Measurements from ENCODE around the gene TTC29. TPM values are rescaled to one million over a fixed set of nuclear protein-coding genes. Genes with fewer than 3 reads are reported as not detected.
"Not testable (repeated sequence)": the region's sequence is repeated elsewhere in the genome, so short reads cannot be mapped to it uniquely, and the experiment has no call there.

TTC29 gene
- total RNA-seq, 2 experiments from 2014 or later: not detected

DNA sequence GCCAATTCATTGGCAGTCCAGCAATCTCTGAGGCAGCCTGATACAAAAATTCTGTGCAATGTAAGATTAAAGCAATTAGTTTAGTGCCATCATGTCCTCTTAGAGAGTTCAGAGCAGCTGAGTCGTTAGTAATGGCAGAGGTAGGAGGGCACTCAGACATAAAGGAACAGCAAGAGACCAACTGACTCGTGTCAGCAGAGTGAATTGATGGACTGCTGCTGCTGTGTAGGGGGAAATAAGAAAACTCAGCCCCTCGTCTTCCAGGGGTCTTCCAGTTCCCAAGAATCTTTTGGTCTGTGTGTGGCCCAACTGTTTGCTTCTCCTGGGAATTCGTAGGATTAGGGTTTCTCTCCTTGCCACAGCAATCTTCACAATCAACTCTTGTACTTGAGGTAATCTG is 100.9 kb downstream of the TTC29 start:
- H3K9me3 Mint-ChIP-seq: no peaks in the 10 kb centered on the region
- ChIA-PET POLR2A (no interaction called here), CTCF (no interaction called here)
- no peaks in the 10 kb centered on the region for H3K4me1 Mint-ChIP-seq
- no peak for DNase-seq
- H3K27me3 Mint-ChIP-seq: no peaks in the 10 kb centered on the region
- H3K4me3 Mint-ChIP-seq: no peak overlapping the region
- H3K27ac Mint-ChIP-seq: no peak overlapping the region
- H3K36me3 Mint-ChIP-seq (ENCODE audit: low read depth): no peaks in the 10 kb centered on the region

DNA sequence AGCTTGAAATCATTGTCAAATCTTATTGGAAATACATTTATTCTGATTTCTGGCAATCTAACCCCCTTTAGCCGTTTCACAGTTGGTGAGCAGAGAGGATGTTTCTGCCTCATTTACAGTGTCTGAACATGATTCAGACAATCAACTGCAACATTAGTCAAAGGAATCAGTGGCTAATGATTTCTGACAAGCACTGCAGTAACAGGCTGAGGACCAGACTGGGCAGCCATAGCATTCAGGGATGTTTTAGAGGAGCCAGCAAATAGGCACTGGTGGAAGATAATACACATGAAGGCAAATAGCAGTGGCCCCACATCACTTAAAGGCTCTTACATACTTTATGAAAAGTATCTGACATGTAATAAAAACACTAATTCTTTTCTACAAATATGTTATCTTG is 102.8 kb downstream of the TTC29 start:
- H3K36me3 Mint-ChIP-seq (ENCODE audit: low read depth): no peaks in the 10 kb centered on the region
- no peaks in the 10 kb centered on the region for H3K9me3 Mint-ChIP-seq
- CTCF ChIA-PET: no interaction called here
- H3K4me1 Mint-ChIP-seq: no peaks in the 10 kb centered on the region
- H3K27me3 Mint-ChIP-seq: no peaks in the 10 kb centered on the region
- H3K27ac Mint-ChIP-seq: no peak overlapping the region
- no peak for DNase-seq
- POLR2A ChIA-PET: no interaction called here
- no peak overlapping the region for H3K4me3 Mint-ChIP-seq

- H3K27me3 Mint-ChIP-seq: peaks cover 3% of the 10 kb centered on the region
- no peak for DNase-seq
- H3K9me3 Mint-ChIP-seq: no peaks in the 10 kb centered on the region
- no peak overlapping the region for H3K27ac Mint-ChIP-seq
- H3K4me1 Mint-ChIP-seq: no peaks in the 10 kb centered on the region
- CTCF ChIA-PET: no interaction called here
- no peaks in the 10 kb centered on the region for H3K36me3 Mint-ChIP-seq (ENCODE audit: low read depth)
- POLR2A ChIA-PET: no interaction called here
- no peak overlapping the region for H3K4me3 Mint-ChIP-seq
Observed at GRCh38 chr4:146840731-146841130, 104.9 kb downstream of the TTC29 start.

- POLR2A ChIA-PET: no interaction called here
- Mint-ChIP-seq H3K9me3 (no peaks in the 10 kb centered on the region), H3K27ac (no peak overlapping the region), H3K4me3 (no peak overlapping the region), H3K36me3 (ENCODE audit: low read depth) (no peaks in the 10 kb centered on the region), H3K27me3 (peaks cover 3% of the 10 kb centered on the region), H3K4me1 (no peaks in the 10 kb centered on the region)
- no peak for DNase-seq
- CTCF ChIA-PET: no interaction called here
Observed at GRCh38 chr4:146835096-146835495, 110.6 kb downstream of the TTC29 start.

GRCh38 chr4:146834263-146835034 is 111.2 kb downstream of the TTC29 start:
- Mint-ChIP-seq H3K27ac (no peak overlapping the region), H3K9me3 (no peaks in the 10 kb centered on the region), H3K27me3 (peaks cover 3% of the 10 kb centered on the region), H3K4me3 (no peak overlapping the region), H3K36me3 (ENCODE audit: low read depth) (no peaks in the 10 kb centered on the region), H3K4me1 (no peaks in the 10 kb centered on the region)
- DNase-seq: no peak
- POLR2A ChIA-PET: no interaction called here
- CTCF ChIA-PET: no interaction called here

GRCh38 chr4:146833530-146833929 is 112.1 kb downstream of the TTC29 start:
- ChIA-PET POLR2A (no interaction called here), CTCF (no interaction called here)
- Mint-ChIP-seq H3K27ac (no peak overlapping the region), H3K27me3 (peaks cover 3% of the 10 kb centered on the region), H3K36me3 (ENCODE audit: low read depth) (no peaks in the 10 kb centered on the region), H3K4me1 (no peaks in the 10 kb centered on the region), H3K9me3 (no peaks in the 10 kb centered on the region), H3K4me3 (no peak overlapping the region)
- DNase-seq: no peak

DNA sequence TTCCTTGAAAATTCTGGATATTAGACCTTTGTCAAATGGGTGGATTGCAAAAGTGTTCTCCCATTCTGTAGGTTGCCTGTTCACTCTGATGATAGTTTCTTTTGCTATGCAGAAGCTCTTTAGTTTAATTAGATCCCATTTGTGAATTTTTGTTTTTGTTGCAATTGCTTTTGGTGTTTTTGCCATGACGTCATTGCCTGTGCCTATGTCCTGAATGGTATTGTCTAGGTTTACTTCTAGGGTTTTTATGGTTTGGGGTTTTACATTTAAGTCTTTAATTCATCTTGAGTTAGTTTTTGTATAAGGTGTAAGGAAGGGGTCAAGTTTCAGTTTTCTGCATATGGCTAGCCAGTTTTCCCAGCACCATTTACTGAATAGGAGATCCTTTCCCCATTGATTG is 122.7 kb downstream of the TTC29 start:
- H3K27me3 Mint-ChIP-seq; CTCF ChIA-PET; H3K27ac Mint-ChIP-seq; DNase-seq; H3K9me3 Mint-ChIP-seq; H3K4me3 Mint-ChIP-seq; H3K36me3 Mint-ChIP-seq (ENCODE audit: low read depth); POLR2A ChIA-PET; H3K4me1 Mint-ChIP-seq: not testable (repeated sequence)

GRCh38 chr4:146814750-146815149 is 130.9 kb downstream of the TTC29 start:
- no peak overlapping the region for H3K27ac Mint-ChIP-seq
- CTCF ChIA-PET: no interaction called here

DNA sequence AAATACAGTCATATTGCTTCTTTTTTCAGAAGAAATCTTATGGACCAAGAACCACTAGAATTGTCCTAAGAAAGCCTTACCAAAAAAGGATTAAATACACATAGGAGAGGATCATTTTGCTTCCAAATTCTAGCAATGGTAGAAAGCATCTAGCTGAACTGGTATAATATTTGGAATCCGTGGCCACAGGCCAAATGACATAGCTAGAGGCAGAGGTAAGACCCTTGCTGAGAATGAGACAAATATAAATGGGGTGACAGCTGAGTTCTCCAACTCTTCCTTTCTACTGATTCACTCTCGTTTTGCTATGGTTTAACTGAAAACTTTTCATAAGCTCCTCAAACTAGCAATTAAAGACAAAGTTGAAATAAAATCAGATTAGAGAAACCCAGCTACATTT is 150.0 kb downstream of the TTC29 start:
- ChIA-PET POLR2A (no interaction called here), CTCF (no interaction called here)
- Mint-ChIP-seq H3K4me3 (no peak overlapping the region), H3K4me1 (no peaks in the 10 kb centered on the region), H3K9me3 (no peaks in the 10 kb centered on the region), H3K27ac (no peak overlapping the region), H3K36me3 (ENCODE audit: low read depth) (no peaks in the 10 kb centered on the region), H3K27me3 (peaks cover 2% of the 10 kb centered on the region)
- DNase-seq: no peak

More at GRCh38 chr4:146814750-146815149, 130.9 kb downstream of the TTC29 start:
- Mint-ChIP-seq H3K27me3 (no peaks in the 10 kb centered on the region), H3K4me1 (no peaks in the 10 kb centered on the region), H3K36me3 (ENCODE audit: low read depth) (no peaks in the 10 kb centered on the region), H3K9me3 (peaks cover 2% of the 10 kb centered on the region), H3K4me3 (no peak overlapping the region)
- POLR2A ChIA-PET: no interaction called here
- no peak for DNase-seq

DNA sequence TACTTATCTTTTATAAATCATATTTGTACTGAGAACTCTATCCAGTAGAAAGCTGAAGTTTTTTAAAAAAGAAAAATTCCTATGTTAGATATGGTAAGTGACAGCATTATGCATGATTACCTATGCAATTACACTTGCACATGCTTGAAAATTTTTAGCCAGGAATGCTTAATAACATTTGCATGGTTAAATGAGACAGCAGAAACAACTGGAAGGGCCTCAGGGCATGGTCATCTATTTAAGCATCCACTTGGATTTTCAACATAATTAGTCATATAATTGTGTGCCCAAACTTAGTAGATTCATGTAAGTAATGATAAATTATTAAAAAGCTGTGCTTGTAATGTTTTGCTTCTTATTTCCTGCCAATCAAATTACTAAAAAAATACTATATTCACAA is 151.9 kb downstream of the TTC29 start:
- Mint-ChIP-seq H3K36me3 (ENCODE audit: low read depth) (no peaks in the 10 kb centered on the region), H3K27me3 (peaks cover 2% of the 10 kb centered on the region), H3K4me3 (no peak overlapping the region), H3K27ac (no peak overlapping the region), H3K4me1 (no peaks in the 10 kb centered on the region), H3K9me3 (no peaks in the 10 kb centered on the region)
- POLR2A ChIA-PET: no interaction called here
- DNase-seq: no peak
- CTCF ChIA-PET: no interaction called here

GRCh38 chr4:146791439-146791838 is 154.2 kb downstream of the TTC29 start:
- CTCF ChIA-PET: no interaction called here
- Mint-ChIP-seq H3K27ac (no peak overlapping the region), H3K9me3 (no peaks in the 10 kb centered on the region), H3K36me3 (ENCODE audit: low read depth) (no peaks in the 10 kb centered on the region), H3K4me3 (no peak overlapping the region), H3K4me1 (no peaks in the 10 kb centered on the region), H3K27me3 (peaks cover 2% of the 10 kb centered on the region)
- POLR2A ChIA-PET: no interaction called here
- DNase-seq: no peak

DNA sequence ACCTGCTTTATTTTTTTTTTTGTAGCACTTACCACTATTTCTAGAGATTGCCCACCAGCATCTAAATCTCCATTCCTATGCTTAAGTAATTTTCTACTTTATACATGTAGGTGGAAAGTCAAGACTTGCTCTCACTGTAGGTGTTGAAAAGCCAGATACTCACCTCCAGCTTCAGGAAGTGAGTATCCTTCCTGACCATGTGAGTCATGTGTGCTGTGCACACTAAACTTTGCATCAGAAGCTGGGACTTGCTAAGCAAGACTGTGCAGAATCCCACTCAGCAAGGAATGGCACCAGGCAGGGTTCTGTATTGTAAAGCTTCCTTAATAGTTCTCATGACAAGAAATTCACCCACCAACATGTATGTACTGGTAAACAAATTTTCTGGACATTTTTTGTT is 155.1 kb downstream of the TTC29 start:
- POLR2A ChIA-PET: no interaction called here
- H3K27me3 Mint-ChIP-seq: peaks cover 2% of the 10 kb centered on the region
- CTCF ChIA-PET: no interaction called here
- H3K9me3 Mint-ChIP-seq: no peaks in the 10 kb centered on the region
- no peaks in the 10 kb centered on the region for H3K4me1 Mint-ChIP-seq
- H3K4me3 Mint-ChIP-seq: no peak overlapping the region
- DNase-seq: no peak
- H3K27ac Mint-ChIP-seq: no peak overlapping the region
- no peaks in the 10 kb centered on the region for H3K36me3 Mint-ChIP-seq (ENCODE audit: low read depth)

DNA sequence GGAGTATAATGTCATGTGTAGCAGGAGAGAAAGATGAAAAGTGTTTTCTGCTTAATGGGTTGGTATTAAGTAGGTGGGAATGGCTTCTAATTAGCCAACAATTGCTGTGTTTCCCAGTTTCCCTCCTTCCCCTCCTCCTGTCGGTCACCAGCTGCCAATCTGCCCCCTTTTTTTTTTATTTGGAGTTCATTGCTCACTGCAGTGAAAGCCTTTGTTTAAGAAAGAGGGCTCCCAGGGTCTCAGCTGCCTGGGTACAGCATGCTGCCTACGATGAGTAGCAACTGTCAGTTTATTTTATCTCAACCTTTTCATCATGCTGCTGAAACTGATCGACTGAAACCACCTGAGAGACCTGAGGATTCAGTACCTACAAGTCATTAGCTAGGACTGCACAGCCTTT is 157.9 kb downstream of the TTC29 start:
- no peak for DNase-seq
- no peaks in the 10 kb centered on the region for H3K36me3 Mint-ChIP-seq (ENCODE audit: low read depth)
- no peaks in the 10 kb centered on the region for H3K9me3 Mint-ChIP-seq
- H3K27me3 Mint-ChIP-seq: peaks cover 1% of the 10 kb centered on the region
- POLR2A ChIA-PET: no interaction called here
- H3K27ac Mint-ChIP-seq: no peak overlapping the region
- CTCF ChIA-PET: no interaction called here
- no peaks in the 10 kb centered on the region for H3K4me1 Mint-ChIP-seq
- H3K4me3 Mint-ChIP-seq: no peak overlapping the region

DNA sequence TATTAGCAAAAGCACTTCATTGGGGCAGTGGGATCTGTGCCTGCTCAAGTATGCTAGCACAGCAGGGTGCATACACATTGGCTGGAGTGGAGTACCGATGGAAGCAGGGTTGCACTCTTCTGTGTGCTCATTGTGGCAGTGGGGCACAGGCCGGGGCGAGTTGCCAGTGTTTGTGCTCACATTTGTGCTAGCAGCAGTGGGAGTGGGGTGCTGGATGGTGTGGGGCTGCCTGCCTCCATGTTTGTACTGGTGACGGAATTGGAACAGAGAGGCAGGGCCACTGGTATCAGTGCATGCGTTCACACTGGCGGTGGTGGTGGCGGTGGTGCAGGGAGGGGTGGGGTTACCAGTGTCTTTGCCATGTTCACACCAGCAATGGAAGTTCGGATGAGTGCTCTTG is 169.0 kb downstream of the TTC29 start:
- no peak overlapping the region for H3K4me3 Mint-ChIP-seq
- no peak overlapping the region for H3K27ac Mint-ChIP-seq
- H3K27me3 Mint-ChIP-seq: peaks cover 2% of the 10 kb centered on the region
- CTCF ChIA-PET: no interaction called here
- no peaks in the 10 kb centered on the region for H3K4me1 Mint-ChIP-seq
- no peaks in the 10 kb centered on the region for H3K36me3 Mint-ChIP-seq (ENCODE audit: low read depth)
- DNase-seq: no peak
- POLR2A ChIA-PET: no interaction called here
- H3K9me3 Mint-ChIP-seq: no peaks in the 10 kb centered on the region

DNA sequence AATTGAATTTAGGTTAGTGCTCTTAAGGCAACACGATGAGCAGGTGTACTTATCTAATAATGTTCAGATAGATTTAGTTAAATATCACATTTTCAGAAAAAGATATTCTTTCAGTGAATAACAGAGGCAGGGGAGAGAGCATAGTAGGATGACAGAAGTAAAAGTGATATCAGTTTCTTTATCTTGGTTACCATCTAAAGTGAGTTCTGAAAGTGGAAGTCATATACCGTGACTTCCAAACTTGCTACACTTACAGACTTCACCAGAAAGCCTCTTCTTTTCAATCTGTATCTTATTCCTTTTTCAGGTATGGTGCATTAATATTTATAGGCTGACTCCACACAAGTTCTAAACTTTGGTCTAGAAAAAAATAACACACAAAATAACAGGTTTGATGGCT is 182.1 kb downstream of the TTC29 start:
- Mint-ChIP-seq H3K27ac (no peak overlapping the region), H3K9me3 (peaks cover 2% of the 10 kb centered on the region)

More for the DNA sequence above, 182.1 kb downstream of the TTC29 start:
- Mint-ChIP-seq H3K4me1 (no peaks in the 10 kb centered on the region), H3K4me3 (no peak overlapping the region), H3K27me3 (no peaks in the 10 kb centered on the region), H3K36me3 (ENCODE audit: low read depth) (no peaks in the 10 kb centered on the region)
- ChIA-PET POLR2A (no interaction called here), CTCF (no interaction called here)
- no peak for DNase-seq
